Superior temporal gyrus (tissue), 1 donor: ENCODE data around the gene DNAJC13.

Source experiments
- DNase-seq: peaks from one replicate; pipeline ENCODE4 v3.0.0-alpha.2; 2016; ENCODE audit errors: extremely low spot score

The DNAJC13 gene

DNA sequence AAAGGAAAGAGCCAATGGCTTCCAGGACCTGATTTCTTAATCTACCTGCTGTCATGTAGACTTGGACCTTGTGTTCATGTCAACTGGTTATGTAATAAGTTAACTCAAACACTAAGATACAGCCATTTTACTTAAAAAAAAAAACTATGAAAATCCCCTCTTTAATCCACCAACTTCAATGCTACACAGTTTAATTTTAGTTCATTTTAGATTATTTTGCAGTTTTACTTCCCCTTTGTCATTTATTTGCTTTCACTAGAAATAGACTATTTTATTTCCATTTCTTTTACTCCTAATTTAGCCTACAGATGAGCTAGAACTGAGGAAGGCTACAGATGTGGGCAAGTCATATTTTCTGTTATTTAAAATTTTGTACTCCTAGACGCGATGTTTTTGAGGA is 10.7 kb upstream of the DNAJC13 start:
- no peak for DNase-seq

DNA sequence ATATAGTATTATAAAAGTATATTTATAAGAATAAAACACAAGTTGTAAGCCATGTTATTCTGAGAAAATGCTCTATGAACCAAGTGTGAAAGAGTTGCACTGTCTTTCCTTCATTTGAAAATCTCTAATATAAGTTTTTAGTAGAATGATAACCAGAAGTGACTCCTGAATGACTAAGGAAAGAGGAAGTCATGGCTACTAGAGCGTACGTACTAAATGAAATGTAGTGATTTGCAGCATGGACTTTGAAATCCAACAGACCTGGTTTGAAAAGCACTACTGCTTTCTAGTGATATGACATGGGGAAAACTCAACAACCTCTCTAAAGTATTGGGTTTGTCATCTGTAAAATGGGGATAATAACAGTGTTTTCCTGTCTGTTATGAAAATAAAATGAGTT is 10.3 kb upstream of the DNAJC13 start:
- no peak for DNase-seq

DNA sequence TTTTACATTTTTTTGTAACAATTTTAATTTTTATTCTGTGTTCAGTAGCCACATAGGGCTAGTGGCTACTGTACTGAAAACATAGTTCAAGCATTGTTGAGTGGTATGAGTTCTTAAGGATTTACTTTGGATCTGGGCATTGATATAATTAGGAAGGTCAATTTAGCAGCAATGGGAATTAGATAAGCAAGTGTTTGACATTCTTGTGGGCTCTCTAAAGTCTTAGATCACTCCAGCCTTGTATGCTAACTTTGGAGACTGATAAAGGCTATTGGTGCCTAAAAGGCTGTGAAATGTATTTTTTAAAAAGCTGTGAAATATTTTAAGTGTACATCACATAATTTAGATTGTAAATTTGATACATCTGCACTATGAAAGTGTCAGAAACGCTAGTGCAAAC is 2.5 kb upstream of the DNAJC13 start:
- DNase-seq: no peak

DNA sequence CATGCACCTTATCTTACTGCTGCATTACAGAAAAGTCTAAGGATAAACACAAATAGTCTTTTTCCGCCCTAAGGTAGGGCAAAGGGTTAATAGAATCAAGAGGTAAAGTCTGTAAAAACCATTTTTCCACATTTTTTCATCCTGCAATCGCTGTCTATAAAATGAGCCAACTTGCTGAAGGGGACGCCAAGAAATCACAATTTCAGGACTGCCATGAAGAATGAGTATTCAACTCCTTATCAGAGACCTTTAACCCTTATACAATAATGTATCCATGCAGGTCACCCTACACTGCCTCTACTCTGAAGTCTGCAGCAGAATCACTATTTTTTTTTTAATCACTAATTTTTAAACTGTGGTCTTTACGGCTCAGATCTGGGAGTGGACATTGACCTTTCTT is 1.1 kb upstream of the DNAJC13 start:
- no peak for DNase-seq

DNA sequence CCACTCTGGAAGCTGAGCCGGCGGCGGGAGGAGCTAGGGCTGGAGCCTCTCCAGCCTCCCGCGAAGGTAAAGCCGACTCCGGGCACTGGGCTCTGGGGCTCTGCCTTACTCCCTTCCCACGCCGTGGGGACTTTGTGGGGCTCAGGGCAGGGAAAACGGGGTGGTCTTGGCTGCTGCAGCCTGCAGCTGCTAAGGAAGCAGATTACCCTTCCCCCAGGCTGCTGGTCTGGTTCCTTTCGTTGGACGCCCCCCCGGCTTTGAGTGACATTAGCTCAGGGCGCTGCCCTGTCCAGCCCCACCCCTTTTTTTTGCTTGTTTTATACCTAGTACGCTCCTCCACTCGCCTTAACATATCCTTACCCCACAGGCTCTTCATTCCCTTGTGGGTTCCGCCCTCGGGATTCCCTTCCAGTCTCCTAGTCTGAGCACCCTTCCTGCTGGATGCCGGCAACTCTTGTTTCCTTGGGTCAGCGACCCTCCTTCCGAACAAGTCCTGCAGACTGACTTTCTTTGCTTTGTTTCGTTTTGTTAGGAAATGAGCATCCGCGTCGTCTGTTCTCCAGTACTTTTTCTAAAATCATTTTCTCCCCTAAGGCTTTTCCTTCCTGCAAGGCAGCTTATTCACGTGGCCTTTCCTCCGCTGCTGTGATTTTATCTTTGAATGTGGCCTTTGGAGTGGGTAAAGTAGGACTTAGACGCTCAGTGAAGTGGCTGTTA is 551 bp downstream of the DNAJC13 start:
- peak; percentile 52 for DNase-seq

DNA sequence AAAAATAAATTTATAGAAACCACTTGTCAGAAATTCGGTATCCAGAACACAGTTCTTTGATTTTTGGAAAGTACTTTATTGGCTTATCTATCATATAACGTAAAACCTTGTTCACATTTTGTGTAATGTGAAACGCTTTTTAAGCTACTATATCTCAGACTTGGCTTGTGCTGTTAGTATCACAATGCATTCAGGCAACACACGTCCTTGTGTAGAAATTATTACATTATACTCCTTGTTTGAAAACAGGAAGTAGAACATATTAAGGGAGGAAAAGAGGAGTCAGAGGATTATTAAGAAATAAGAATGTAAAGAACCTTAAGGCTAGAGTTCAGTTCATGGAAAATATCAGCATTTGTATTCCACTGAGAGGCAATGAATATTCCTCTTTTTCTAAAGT is 1.6 kb downstream of the DNAJC13 start:
- no peak for DNase-seq

DNA sequence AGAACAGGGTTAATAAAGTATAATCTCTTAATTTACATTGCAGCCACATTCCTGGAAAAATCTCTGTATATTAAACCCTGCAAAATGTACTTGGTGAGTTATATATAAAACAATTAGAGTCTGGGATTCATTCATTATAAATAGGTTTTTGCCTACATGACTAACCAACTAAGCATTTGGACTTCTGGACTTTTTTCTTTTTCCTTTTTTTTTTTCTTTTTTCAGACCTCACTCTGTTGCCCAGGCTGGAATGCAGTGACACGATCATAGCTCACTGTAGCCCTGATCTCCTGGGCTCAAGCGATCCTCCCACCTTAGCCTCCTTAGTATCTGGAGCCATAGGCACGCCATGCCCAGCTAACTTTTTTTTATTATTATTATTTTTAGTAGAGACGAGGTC is 4.5 kb downstream of the DNAJC13 start:
- DNase-seq: no peak

DNA sequence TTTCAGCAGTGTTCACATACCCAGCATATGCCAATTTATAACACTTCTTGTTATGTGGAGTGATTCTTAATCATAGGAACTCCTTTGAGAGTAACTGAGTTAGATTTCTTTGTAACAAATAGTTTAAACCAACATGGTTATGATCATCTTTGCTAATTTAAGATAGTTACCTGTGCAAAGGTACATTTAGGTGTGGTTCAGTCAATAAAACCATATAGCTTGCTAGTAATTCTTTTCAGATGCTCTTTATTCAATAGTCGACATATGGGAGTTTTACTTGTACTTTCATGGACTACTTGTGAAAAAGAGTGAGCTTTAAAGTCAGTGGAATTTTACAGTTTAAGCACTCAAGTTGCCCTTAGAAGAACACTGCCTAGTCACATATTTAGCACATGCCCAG is 5.2 kb downstream of the DNAJC13 start:
- DNase-seq: no peak

DNA sequence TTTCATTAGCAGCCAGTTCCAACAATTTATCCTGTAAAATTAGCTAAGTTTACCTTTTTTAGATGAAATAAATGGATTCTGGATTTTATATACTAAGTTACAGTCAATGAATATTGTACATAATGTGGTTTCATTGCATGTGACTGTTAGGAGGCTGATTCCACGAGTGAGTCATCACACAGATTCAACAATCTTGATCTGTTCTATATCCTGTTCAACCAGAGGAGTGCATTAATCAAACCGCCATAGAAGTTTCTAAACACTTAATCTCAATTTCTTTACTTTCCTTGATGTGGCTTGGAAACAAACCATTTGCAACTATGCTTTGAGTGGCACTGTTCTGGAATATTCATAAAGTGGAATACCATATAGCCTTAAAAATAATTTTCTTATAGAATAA is 15.3 kb downstream of the DNAJC13 start:
- no peak for DNase-seq

DNA sequence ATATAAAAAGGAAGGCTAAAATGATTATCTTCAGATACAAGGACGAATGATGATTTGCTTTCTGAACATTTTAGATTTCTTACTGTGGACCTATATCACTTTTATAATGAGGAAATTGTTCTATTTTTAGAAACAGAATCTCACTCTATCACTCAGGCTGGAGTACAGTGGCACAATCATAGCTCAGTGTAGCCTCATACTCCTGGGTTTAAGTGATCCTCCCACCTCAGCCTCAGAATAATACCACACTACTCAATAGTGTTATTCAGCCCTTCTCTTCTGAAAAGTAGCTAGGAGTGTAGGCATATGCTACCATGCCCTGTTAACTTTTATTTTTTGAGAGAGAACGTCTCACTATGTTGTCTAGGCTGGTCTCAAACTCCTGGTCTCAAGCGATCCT is 15.8 kb downstream of the DNAJC13 start:
- no peak for DNase-seq

DNA sequence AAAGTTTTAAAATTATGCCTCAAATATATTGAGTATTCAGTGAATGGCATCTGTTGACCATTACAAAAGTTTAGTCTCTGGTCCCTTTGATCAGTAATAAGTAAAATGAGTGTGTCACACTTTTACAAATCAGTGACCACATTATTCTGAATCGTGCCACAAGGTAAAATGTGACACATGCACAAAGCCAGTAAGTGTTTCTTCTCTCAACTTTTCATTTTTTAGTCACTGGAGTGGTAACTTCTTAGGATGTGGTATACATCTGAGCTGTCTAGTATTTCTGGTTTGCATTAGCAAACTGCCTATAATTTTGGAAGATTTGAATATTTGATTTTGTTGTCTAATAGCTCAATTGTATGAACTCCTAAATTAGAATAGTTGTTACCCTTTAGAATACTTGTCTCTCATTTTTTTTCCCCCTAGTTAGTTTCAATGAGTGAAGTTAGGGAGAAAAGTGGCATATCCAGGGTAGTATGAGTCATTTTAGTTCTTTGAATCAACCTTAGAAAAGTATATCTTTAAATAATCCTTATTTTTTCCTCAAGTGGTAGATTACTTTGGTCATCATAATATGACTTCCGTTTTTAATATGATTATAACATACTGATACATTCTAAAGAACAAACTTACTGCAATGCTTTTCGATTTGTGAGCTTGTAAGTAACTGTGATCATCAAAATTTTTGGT is 18.1 kb downstream of the DNAJC13 start:
- no peak for DNase-seq

DNA sequence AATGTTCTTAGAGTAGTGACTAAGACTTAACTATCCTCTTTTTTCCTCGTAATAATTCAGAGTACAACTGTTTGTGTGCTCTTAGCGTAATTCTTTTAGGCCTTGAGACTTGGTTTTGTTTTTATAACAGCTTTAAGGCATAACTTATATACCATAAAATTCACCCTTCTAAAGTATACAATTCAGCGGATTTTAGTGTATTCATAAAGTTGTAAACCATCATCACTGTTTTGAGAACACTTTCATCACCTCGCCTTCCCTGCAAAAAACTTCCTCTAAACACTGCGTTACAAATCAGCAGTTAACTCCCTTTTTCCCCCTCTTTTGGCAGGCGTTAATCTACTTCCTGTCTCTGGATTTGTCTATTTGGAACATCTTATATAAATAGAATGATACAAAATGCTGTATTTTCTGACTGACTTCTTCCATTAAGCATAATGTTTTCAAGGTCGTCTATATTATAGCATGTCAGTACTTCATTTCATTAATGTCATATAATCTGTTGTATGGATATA is 18.7 kb downstream of the DNAJC13 start:
- DNase-seq: no peak

DNA sequence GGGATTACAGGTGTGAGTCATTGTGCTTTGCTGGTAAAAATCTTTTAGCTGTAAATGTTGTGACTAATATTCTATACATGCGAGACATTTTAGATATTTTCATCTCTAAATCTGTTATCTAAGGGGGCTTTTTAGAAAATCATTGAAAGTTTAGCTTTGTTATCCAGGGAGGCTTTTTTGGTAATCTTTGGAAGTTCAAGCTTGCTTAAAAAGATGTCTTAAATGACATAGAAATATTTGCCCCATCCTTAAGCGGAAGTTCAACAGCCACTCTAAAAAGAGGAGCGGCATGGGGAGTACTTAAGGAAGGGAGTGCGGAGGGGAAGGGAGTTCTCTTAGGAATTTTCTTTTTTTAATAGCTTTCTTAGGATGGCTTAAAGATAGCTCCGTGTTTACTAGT is 26.1 kb downstream of the DNAJC13 start:
- no peak for DNase-seq

DNA sequence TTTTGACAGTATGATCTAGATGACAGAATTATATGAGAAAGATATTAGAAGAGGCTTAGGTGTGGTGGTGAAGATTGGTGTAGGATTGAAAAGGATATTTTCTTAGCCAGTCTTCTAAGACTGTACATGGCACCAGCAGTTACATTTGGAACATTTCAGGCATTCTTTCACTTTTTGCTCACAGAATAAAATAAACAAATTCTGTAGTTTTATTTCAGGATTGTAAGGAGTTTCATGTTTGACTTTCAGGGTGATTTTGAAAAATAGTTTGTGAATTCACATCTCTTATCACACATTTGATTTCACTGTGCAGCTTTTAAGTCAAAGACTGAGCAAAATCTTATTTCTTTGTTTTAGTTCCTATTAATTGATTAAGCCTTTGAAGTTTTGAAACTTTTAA is 27.1 kb downstream of the DNAJC13 start:
- DNase-seq: no peak

DNA sequence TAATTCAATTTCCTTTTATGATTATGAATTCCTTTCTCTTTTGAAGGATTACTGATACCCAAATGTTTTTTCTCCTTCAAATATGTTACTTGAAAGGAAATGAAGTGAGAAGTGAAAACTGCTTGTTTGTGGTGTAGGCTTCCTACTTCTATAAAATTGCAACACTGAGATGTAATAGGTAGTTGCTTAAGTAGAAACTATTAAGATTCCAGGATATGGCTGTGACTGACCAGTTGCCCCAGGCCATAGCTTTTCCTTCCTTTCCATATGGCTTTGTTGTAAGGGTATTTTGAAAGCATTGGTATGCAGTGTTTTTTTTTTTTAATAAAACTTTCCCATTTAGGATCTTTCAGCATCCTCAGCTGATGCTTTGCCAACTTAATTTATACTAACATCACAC is 28.5 kb downstream of the DNAJC13 start:
- DNase-seq: no peak

DNA sequence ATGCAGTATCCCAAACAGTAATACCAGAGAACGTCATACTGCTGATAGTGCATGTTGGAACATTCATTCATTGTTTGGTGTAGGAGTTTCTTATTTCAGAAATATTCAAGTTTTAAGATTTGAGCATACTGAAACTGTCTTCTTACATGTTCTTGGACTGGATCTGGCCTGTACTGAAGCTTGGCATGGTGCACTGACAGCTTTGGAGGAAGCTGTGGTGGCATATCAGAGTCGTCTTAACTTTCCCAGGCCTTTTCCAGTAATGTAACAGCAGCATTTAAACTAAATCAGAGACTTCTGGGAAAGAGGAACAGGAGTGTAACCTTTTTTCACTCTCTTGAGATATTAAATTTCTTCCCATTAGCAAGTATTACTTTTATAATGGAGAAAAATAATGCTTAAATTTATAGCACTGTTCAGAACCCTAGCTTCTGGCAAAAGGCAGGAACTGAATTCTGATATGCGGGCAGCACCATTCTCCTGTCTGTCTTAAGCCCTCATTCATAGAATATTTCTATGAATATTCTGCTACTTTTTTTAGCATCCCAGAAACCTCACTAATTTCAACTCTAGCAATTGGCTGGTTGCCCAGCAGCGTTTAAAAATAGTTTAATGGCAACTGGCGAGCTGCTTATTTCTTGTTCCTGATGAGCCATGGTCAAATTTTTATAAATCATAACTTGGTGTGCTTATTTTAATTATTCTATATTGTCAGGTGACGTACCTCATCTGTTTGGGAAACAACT is 31.1 kb downstream of the DNAJC13 start:
- DNase-seq: no peak

DNA sequence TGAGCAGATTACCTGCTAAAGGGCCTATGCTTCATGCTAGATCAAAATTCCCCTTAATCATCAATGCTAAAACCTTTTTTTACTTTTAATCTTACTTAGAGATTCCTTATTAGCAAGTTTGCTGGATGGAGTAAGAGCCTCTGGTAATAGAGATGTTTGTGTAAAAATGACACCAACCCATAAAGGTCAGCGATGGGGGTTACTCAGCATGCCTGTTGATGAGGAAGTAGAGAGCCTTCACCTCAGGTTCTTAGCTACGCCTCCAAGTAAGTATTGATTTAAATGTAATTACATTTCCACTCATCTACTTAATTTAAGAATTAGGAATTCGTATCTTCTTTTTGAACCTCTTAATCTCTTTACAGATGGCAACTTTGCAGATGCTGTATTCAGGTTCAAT is 38.8 kb downstream of the DNAJC13 start:
- no peak for DNase-seq

DNA sequence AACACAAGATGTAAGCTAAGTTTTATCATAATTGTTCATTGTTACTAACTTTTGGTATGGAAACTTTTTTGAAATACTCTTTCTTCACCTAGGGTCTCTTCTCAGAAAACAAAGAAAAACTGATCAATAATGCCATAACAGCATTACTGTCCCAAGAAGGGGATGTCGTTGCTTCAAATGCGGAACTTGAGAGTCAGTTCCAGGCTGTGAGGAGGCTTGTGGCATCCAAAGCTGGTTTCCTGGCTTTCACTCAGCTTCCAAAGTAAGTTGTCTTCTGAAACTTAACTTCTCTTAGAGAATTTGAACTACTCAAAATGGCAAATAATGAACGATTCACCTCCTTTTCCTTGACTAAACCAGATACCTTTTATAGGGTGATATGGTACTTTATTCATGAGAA is 39.3 kb downstream of the DNAJC13 start:
- no peak for DNase-seq

DNA sequence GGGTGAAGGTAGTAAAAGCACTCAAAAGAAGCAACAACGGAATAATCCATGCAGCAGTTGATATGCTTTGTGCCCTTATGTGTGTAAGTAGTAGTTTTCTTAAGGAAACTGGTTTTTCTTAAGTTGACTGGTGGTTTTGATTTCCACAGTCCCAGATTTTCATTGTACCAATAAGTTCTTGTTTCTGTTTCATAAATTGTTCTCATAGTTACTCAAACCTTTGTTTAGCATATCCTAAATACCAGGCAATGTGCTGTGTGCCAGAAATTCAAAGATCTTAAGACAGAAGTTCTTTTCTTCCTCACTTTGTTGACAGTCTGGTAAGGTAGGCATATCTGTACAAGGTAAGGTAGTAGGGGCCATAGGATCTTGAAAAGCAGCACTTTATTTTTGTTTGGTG is 40.0 kb downstream of the DNAJC13 start:
- DNase-seq: no peak

DNA sequence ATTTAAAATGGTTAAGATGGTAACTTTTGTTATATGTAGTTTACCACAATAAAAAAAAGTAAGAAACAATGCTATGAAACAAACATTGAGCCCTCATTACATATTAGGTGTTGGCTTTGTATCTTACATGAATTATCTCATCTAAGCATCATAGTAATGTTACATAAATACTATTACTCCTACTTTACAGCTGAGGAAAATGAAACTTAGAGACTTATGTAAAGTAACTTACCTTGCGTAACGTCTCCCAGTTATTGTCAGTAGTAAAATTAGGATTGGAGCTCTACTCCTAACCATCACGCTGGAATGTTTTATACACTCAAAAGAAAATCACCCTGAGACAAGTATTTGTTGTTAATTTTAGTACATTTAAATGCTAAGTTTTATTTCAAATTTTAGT is 42.2 kb downstream of the DNAJC13 start:
- no peak for DNase-seq

DNA sequence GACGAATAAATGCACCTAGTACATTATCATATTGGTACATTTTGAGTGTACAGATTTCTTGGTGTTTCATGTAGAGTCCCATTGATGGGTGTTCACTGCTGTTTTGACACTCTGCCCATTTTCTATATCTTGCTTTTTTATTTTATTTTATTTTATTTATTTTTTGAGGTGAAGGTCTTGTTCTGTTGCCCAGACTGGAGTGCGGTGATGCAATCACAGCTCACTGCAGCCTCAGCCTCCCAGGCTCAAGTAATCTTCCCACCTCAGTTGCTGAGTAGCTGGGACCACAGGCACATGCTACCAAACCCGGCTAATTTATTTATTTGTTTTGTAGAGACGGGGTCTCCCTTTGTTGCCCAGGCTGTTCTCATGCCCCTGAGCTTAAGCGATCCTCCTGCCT is 44.2 kb downstream of the DNAJC13 start:
- no peak for DNase-seq

DNA sequence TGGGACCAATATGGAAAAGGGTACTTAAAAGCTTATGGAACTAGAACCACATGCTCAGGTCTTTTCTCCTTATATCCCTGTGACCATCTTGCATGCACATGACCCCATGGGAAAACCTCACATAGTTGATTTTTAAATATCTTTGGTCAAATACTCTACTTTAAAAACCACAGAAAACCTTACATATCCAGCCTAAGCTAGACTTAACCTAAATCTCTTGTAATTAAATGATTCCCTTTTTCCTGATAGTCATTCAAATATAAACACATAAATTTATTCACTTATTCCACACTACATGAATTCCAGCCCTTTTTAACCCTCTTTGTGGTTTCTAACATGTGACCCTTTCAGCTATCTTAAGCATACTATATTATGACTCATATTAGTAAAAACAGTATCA is 46.8 kb downstream of the DNAJC13 start:
- no peak for DNase-seq

DNA sequence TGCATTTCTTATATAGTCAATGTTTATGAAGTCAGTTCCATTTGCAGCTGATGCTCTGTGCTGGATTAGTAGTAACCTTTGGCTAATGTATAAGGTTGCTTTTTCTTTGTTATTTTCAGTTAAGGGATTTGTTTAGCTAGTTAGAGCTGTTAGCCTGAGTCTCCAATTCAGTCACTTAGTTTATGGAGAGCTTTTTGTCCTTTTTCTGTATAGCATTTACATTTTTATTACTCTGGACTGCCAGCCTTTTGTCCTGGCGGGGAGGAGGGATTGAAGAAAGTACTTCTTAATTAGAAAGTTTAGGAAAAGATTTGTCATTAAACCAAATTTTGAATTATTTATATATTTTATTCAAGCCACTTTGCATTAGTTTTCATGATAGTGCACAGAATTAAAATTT is 52.0 kb downstream of the DNAJC13 start:
- no peak for DNase-seq
